Hepatocyte (in vitro differentiated cells): Measurements from ENCODE around the gene AXDND1. TPM values are rescaled to one million over a fixed set of nuclear protein-coding genes. Genes with fewer than 3 reads are reported as not detected.

Experiments used
- DNase-seq: peaks from one replicate; pipeline ENCODE4 v3.0.0-alpha.2; 2016; ENCODE audit warnings: low spot score
- H2AFZ ChIP-seq: fragments of 200-600 bp; sonication (generic); 2 replicates; pipeline ENCODE4 v1.6.0; 2016; ENCODE audit warnings: antibody characterized with exemption, mild to moderate bottlenecking
- H3K27ac ChIP-seq: fragments of 200-600 bp; sonication (generic); 2 replicates; pipeline ENCODE4 v1.5.1; 2016; ENCODE audit warnings: mild to moderate bottlenecking
- H3K27me3 ChIP-seq: fragments of 200-600 bp; sonication (generic); 2 replicates; pipeline ENCODE4 v1.6.1; 2016
- H3K36me3 ChIP-seq: fragments of 200-600 bp; sonication (generic); replicated peaks from 2 replicates; pipeline ENCODE4 v1.5.1; 2016; ENCODE audit warnings: low read depth; ENCODE audit not compliant: insufficient read depth
- H3K4me1 ChIP-seq: fragments of 200-600 bp; sonication (generic); 2 replicates; pipeline ENCODE4 v1.5.1; 2016; ENCODE audit warnings: mild to moderate bottlenecking, moderate library complexity; ENCODE audit not compliant: insufficient read depth
- H3K4me2 ChIP-seq: fragments of 200-600 bp; sonication (generic); 2 replicates; pipeline ENCODE4 v1.6.0; 2016
- H3K4me3 ChIP-seq: fragments of 200-600 bp; sonication (generic); 2 replicates; pipeline ENCODE4 v1.5.1; 2016; ENCODE audit warnings: mild to moderate bottlenecking
- H3K79me2 ChIP-seq: fragments of 200-600 bp; sonication (generic); 2 replicates; pipeline ENCODE4 v1.6.0; 2017; ENCODE audit warnings: mild to moderate bottlenecking
- H3K9me2 ChIP-seq: fragments of 200-600 bp; sonication (generic); replicated peaks from 2 replicates; pipeline ENCODE4 v1.6.0; 2017; ENCODE audit warnings: mild to moderate bottlenecking; ENCODE audit not compliant: insufficient read depth
- H3K9me3 ChIP-seq: fragments of 200-600 bp; sonication (generic); 2 replicates; pipeline ENCODE4 v1.5.1; 2016; ENCODE audit warnings: low read depth, mild to moderate bottlenecking
- H4K20me1 ChIP-seq: fragments of 200-600 bp; sonication (generic); 2 replicates; pipeline ENCODE4 v1.6.0; 2016; ENCODE audit warnings: mild to moderate bottlenecking; ENCODE audit not compliant: insufficient read depth, poor library complexity, severe bottlenecking
- CTCF ChIP-seq: fragments of 200-600 bp; sonication (generic); IDR thresholded peaks from 2 replicates; pipeline ENCODE4 v1.5.1; 2016; ENCODE audit warnings: antibody characterized with exemption, mild to moderate bottlenecking; ENCODE audit not compliant: poor library complexity
- EZH2 ChIP-seq: fragments of 200-600 bp; sonication (generic); IDR thresholded peaks from 2 replicates; pipeline ENCODE4 v1.6.1; 2016; ENCODE audit warnings: antibody characterized with exemption, mild to moderate bottlenecking, borderline replicate concordance
- EZH2phosphoT487 ChIP-seq: fragments of 200-600 bp; sonication (generic); IDR thresholded peaks from one replicate; pipeline ENCODE4 v1.6.1; 2018; ENCODE audit warnings: antibody characterized with exemption, mild to moderate bottlenecking, low read depth, moderate library complexity; ENCODE audit not compliant: unreplicated experiment, severe bottlenecking
- WGBS: methylation state at CpG from one replicate; pipeline ENCODE4 v1.1.6; 2016; ENCODE audit warnings: low lambda C conversion rate; ENCODE audit errors: missing lambda C conversion rate; 5-methylcytosine and 5-hydroxymethylcytosine counted together
- polyA plus RNA-seq: library from polyadenylated mRNA; unstranded; fragments of >200 nt; fragmentation: Nextera tagmentation; extraction: Ambion mirVana; gene quantifications from 2 replicates; pipeline ENCODE4 v1.2.1, GENCODE V29; 2016
- total RNA-seq: library from RNA; depleted of rRNA; stranded (reverse); fragments of >200 nt; gene quantifications from 2 replicates; pipeline ENCODE4 v1.2.3, GENCODE V29; 2014

AXDND1 gene
- total and polyA plus RNA-seq, 2 experiments from 2014 or later = 0.13 to 0.27 TPM

DNA sequence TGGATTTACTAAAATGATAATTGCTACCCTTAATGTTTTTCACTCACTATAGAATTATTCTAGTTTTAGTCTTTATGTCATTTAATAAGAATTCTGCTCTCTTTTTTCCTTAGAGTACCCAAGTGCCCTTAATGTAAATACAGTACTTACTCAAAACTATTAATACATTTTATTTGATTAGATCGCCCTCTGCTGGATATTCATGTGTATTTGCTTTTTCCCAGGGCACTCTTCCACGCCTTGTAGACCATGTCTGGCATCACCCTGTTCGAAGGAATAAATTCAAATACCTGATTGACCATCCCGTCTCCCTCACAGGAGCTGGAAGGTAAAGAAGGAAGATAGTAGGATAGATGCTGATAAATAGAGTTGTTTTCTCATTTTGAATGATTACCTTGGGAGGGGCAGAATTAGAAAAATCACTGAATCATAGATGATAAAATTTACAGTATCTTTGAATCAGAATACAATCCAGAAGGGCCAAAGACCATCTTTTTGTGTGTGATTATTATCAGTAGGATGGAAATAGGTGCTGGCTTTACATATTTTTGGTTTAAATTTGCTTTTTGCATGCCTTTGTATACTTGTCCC is 4.1 kb downstream of the AXDND1 start:
- no peaks in the 10 kb centered on the region for H4K20me1 ChIP-seq
- H3K4me1 ChIP-seq = no peaks in the 10 kb centered on the region
- H3K79me2 ChIP-seq = no peaks in the 10 kb centered on the region
- no peak overlapping the region for H3K4me3 ChIP-seq
- H2AFZ ChIP-seq = no peak overlapping the region
- no peak overlapping the region for H3K27ac ChIP-seq
- H3K9me3 ChIP-seq = no peaks in the 10 kb centered on the region
- peak; percentile 81 for DNase-seq
- WGBS = 19% methylated on average over 4 of the region's 4 CpGs
- H3K36me3 ChIP-seq = no peaks in the 10 kb centered on the region
- no peaks in the 10 kb centered on the region for H3K9me2 ChIP-seq
- no peak for TF ChIP-seq EZH2phosphoT487
- peak; percentile 83 for TF ChIP-seq CTCF
- no peak for TF ChIP-seq EZH2
- H3K27me3 ChIP-seq = no peaks in the 10 kb centered on the region
- H3K4me2 ChIP-seq = no peak overlapping the region

GRCh38 chr1:179372160-179372559 is 6.4 kb downstream of the AXDND1 start:
- Histone ChIP-seq H3K4me2 (no peak overlapping the region), H2AFZ (no peak overlapping the region), H3K4me3 (no peak overlapping the region), H3K27ac (no peak overlapping the region), H3K9me3 (no peaks in the 10 kb centered on the region), H3K36me3 (no peaks in the 10 kb centered on the region), H3K27me3 (no peaks in the 10 kb centered on the region), H3K9me2 (no peaks in the 10 kb centered on the region), H3K79me2 (no peaks in the 10 kb centered on the region), H4K20me1 (no peaks in the 10 kb centered on the region), H3K4me1 (no peaks in the 10 kb centered on the region)
- TF ChIP-seq CTCF = no peak
- no peak for TF ChIP-seq EZH2
- TF ChIP-seq EZH2phosphoT487 = no peak
- DNase-seq = no peak
- WGBS = 89% methylated on average over 4 of the region's 4 CpGs

GRCh38 chr1:179376223-179376622 is 10.5 kb downstream of the AXDND1 start:
- no peaks in the 10 kb centered on the region for H3K36me3 ChIP-seq
- H2AFZ ChIP-seq = no peak overlapping the region
- H3K4me2 ChIP-seq = no peak overlapping the region
- no peaks in the 10 kb centered on the region for H3K27me3 ChIP-seq
- no peak overlapping the region for H3K4me3 ChIP-seq
- 92% methylated on average over 6 of the region's 6 CpGs for WGBS
- H4K20me1 ChIP-seq = no peaks in the 10 kb centered on the region
- TF ChIP-seq EZH2 (no peak), EZH2phosphoT487 (no peak), CTCF (no peak)
- H3K9me3 ChIP-seq = no peaks in the 10 kb centered on the region
- no peak overlapping the region for H3K27ac ChIP-seq
- no peak for DNase-seq
- H3K4me1 ChIP-seq = no peaks in the 10 kb centered on the region
- no peaks in the 10 kb centered on the region for H3K79me2 ChIP-seq
- no peaks in the 10 kb centered on the region for H3K9me2 ChIP-seq

DNA sequence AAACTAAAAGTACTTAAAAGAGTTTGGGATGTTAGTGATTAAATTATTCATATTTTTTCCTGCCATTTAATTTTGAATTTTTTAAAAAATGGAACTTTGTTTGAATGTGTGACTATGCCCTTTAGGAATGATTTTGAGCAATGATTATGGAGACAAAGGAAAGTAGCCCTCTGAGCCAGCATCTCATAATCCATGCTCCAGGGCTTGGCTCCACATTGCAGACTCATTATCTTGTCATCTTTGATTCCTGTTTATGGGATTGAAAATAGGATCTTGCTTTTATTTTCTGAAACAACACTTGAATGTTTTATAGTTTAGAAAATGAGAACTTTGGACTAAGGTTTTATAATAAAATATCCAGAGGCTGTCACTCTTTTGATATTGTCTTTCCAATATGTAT is 14.5 kb downstream of the AXDND1 start:
- Histone ChIP-seq H3K36me3 (no peaks in the 10 kb centered on the region), H3K4me2 (no peak overlapping the region)

More for the DNA sequence above, 14.5 kb downstream of the AXDND1 start:
- H4K20me1 ChIP-seq = no peaks in the 10 kb centered on the region
- H3K9me2 ChIP-seq = no peaks in the 10 kb centered on the region
- H3K4me3 ChIP-seq = no peak overlapping the region
- H3K9me3 ChIP-seq = no peaks in the 10 kb centered on the region
- H3K27ac ChIP-seq = no peak overlapping the region
- no peaks in the 10 kb centered on the region for H3K79me2 ChIP-seq
- H2AFZ ChIP-seq = no peak overlapping the region
- H3K4me1 ChIP-seq = no peaks in the 10 kb centered on the region
- DNase-seq = no peak
- TF ChIP-seq EZH2phosphoT487 (no peak), CTCF (no peak), EZH2 (no peak)
- no peaks in the 10 kb centered on the region for H3K27me3 ChIP-seq
